Measurements from ENCODE around the gene PPP2R2B. TPM values are rescaled to one million over a fixed set of nuclear protein-coding genes. Genes with fewer than 3 reads are reported as not detected.

The PPP2R2B gene
- total RNA-seq, 1 donor: not detected

GRCh38 chr5:146672866-146673265 lies 205.7 kb downstream of the PPP2R2B start:
- no peak overlapping the region for H3K4me3 ChIP-seq (ENCODE audit: low read depth, low read length)
- no peak for TF ChIP-seq CTCF (IDR thresholded peaks at IDR 0.05; ENCODE audit: insufficient read depth, low read length)
- DNase-seq (ENCODE audit: low read depth): no peak

- no peak for TF ChIP-seq CTCF (IDR thresholded peaks at IDR 0.05; ENCODE audit: insufficient read depth, low read length)
- no peak for DNase-seq (ENCODE audit: low read depth)
- H3K4me3 ChIP-seq (ENCODE audit: low read depth, low read length): no peak overlapping the region
These were observed 206.8 kb downstream of the PPP2R2B start for GRCh38 chr5:146671561-146672295.

- H3K4me3 ChIP-seq (ENCODE audit: low read depth, low read length): no peak overlapping the region
- no peak for DNase-seq (ENCODE audit: low read depth)
- no peak for TF ChIP-seq CTCF (IDR thresholded peaks at IDR 0.05; ENCODE audit: insufficient read depth, low read length)
These were observed 208.9 kb downstream of the PPP2R2B start for GRCh38 chr5:146669656-146670055.

GRCh38 chr5:146667633-146668272 lies 210.8 kb downstream of the PPP2R2B start:
- no peak for TF ChIP-seq CTCF (IDR thresholded peaks at IDR 0.05; ENCODE audit: insufficient read depth, low read length)
- no peak overlapping the region for H3K4me3 ChIP-seq (ENCODE audit: low read depth, low read length)
- peak; percentile 33 for DNase-seq (ENCODE audit: low read depth)

GRCh38 chr5:146662229-146662628 lies 216.3 kb downstream of the PPP2R2B start:
- TF ChIP-seq CTCF (IDR thresholded peaks at IDR 0.05; ENCODE audit: insufficient read depth, low read length): peak; percentile 74
- DNase-seq (ENCODE audit: low read depth): peak; percentile 58
- no peak overlapping the region for H3K4me3 ChIP-seq (ENCODE audit: low read depth, low read length)

- DNase-seq (ENCODE audit: low read depth): no peak
- H3K4me3 ChIP-seq (ENCODE audit: low read depth, low read length): no peak overlapping the region
- no peak for TF ChIP-seq CTCF (IDR thresholded peaks at IDR 0.05; ENCODE audit: insufficient read depth, low read length)
These were observed 218.1 kb downstream of the PPP2R2B start for GRCh38 chr5:146660376-146660960.
